Activated CD8-positive, alpha-beta memory T cell treated with anti-CD3 and anti-CD28 coated beads, Interleukin-2, amount 50 U/mL, for 48 hours (primary cell): ENCODE measurements around the gene CBLN3.
"Not testable (repeated sequence)": the region's sequence is repeated elsewhere in the genome, so short reads cannot be mapped to it uniquely, and the experiment has no call there.

Experiments used
- DNase-seq: peaks from one replicate; pipeline ENCODE4 v3.0.0-alpha.2; 2020

CBLN3 gene

GRCh38 chr14:24429395-24430142 lies at the start of gene CBLN3, which contains the start of gene KHNYN:
Gene CBLN3 (minus strand): TSS chr14:24429668. CDS start chr14:24429054, 614 bp downstream.
Gene KHNYN (plus strand): TSS chr14:24429954. CDS start chr14:24430731, 777 bp downstream.
- peak; percentile 91 for DNase-seq

GRCh38 chr14:24475261-24475660 lies 45.8 kb upstream of the CBLN3 start:
- no peak for DNase-seq

- DNase-seq: no peak
These were observed 43.7 kb upstream of the CBLN3 start for GRCh38 chr14:24473211-24473610.

- DNase-seq: not testable (repeated sequence)
These were observed 41.0 kb upstream of the CBLN3 start for GRCh38 chr14:24470450-24470849.

GRCh38 chr14:24465805-24466204 lies 36.3 kb upstream of the CBLN3 start:
- DNase-seq: no peak

- no peak for DNase-seq
These were observed 35.9 kb upstream of the CBLN3 start for GRCh38 chr14:24465368-24465767.

GRCh38 chr14:24463884-24464785 lies 34.7 kb upstream of the CBLN3 start:
- DNase-seq: no peak

- no peak for DNase-seq
These were observed 33.8 kb upstream of the CBLN3 start for GRCh38 chr14:24463017-24463883.

GRCh38 chr14:24461336-24461735 lies 31.9 kb upstream of the CBLN3 start:
- DNase-seq: no peak

GRCh38 chr14:24459331-24459730 lies 29.9 kb upstream of the CBLN3 start:
- DNase-seq: no peak

- no peak for DNase-seq
These were observed 29.3 kb upstream of the CBLN3 start for GRCh38 chr14:24458736-24459135.

GRCh38 chr14:24456980-24457379 lies 27.5 kb upstream of the CBLN3 start:
- DNase-seq: no peak

GRCh38 chr14:24450828-24451227 lies 21.4 kb upstream of the CBLN3 start:
- DNase-seq: not testable (repeated sequence)

GRCh38 chr14:24443053-24443665 lies 13.7 kb upstream of the CBLN3 start:
- DNase-seq: no peak

GRCh38 chr14:24442240-24443052 lies 13.0 kb upstream of the CBLN3 start, which contains the start of gene SDR39U1:
Gene SDR39U1 (minus strand): TSS chr14:24442776. CDS start chr14:24442769, 7 bp downstream.
- DNase-seq: peak; percentile 92

- DNase-seq: no peak
These were observed 12.4 kb upstream of the CBLN3 start for GRCh38 chr14:24441904-24442239.

GRCh38 chr14:24441485-24441884 lies 12.0 kb upstream of the CBLN3 start:
- DNase-seq: no peak

- no peak for DNase-seq
These were observed 11.3 kb upstream of the CBLN3 start for GRCh38 chr14:24440606-24441399.

GRCh38 chr14:24439830-24440605 lies 10.6 kb upstream of the CBLN3 start:
- no peak for DNase-seq

- DNase-seq: no peak
These were observed 9.8 kb upstream of the CBLN3 start for GRCh38 chr14:24439257-24439656.
